Astrocyte (in vitro differentiated cells and primary cell): ENCODE measurements around the gene TP53RK. TPM values are rescaled to one million over a fixed set of nuclear protein-coding genes. Genes with fewer than 3 reads are reported as not detected.

Experiments used
- DNase-seq: peaks from one replicate; pipeline ENCODE4 v3.0.0-alpha.2; 2010; ENCODE audit warnings: low read depth
- FAIRE-seq: peaks from 2 replicates; lab custom pipeline; 2011; peaks lifted over from hg19 to GRCh38; lab: Jason Lieb, UNC
- H2AFZ ChIP-seq: 2 replicates; pipeline ENCODE4 v1.6.0; 2012; ENCODE audit warnings: low read depth, low read length, inconsistent platforms
- H3K27ac ChIP-seq: 2 replicates; pipeline ENCODE4 v1.5.1; 2011; ENCODE audit warnings: low read depth, low read length, inconsistent platforms
- H3K27me3 ChIP-seq: 2 replicates; pipeline ENCODE4 v1.6.0; 2011; ENCODE audit warnings: low read length, inconsistent platforms; ENCODE audit not compliant: insufficient read depth
- H3K36me3 ChIP-seq: 2 replicates; pipeline ENCODE4 v1.5.1; 2011; ENCODE audit warnings: low read length, inconsistent platforms; ENCODE audit not compliant: insufficient read depth
- H3K4me1 ChIP-seq: 2 replicates; pipeline ENCODE4 v1.5.1; 2011; ENCODE audit warnings: low read length, inconsistent platforms; ENCODE audit not compliant: insufficient read depth
- H3K4me2 ChIP-seq: 2 replicates; pipeline ENCODE4 v1.6.0; 2012; ENCODE audit warnings: low read length, inconsistent platforms
- H3K4me3 ChIP-seq: 2 replicates; pipeline ENCODE4 v1.5.1; 2011; ENCODE audit warnings: low read depth, mild to moderate bottlenecking, low read length, inconsistent platforms; ENCODE audit not compliant: insufficient read depth
- H3K79me2 ChIP-seq: 2 replicates; pipeline ENCODE4 v1.6.0; 2012; ENCODE audit warnings: mild to moderate bottlenecking, low read length, inconsistent platforms; ENCODE audit not compliant: insufficient read depth
- H3K9ac ChIP-seq: 2 replicates; pipeline ENCODE4 v1.6.0; 2012; ENCODE audit warnings: mild to moderate bottlenecking, low read length, inconsistent platforms
- H3K9me3 ChIP-seq: 2 replicates; pipeline ENCODE4 v1.5.1; 2012; ENCODE audit warnings: low read depth, mild to moderate bottlenecking, low read length, inconsistent platforms; ENCODE audit not compliant: insufficient read depth
- H4K20me1 ChIP-seq: 2 replicates; pipeline ENCODE4 v1.6.0; 2012; ENCODE audit warnings: low read length, inconsistent platforms; ENCODE audit not compliant: insufficient read depth
- H3K27ac Mint-ChIP-seq: one replicate; pipeline ENCODE4 v1.8.0; 2021; ENCODE audit warnings: mild to moderate bottlenecking, mixed read lengths; ENCODE audit not compliant: unreplicated experiment
- H3K27me3 Mint-ChIP-seq: one replicate; pipeline ENCODE4 v1.8.0; 2021; ENCODE audit warnings: low read depth, mixed read lengths; ENCODE audit not compliant: unreplicated experiment
- H3K36me3 Mint-ChIP-seq: one replicate; pipeline ENCODE4 v1.8.0; 2021; ENCODE audit warnings: low read depth, mixed read lengths; ENCODE audit not compliant: unreplicated experiment
- H3K4me1 Mint-ChIP-seq: one replicate; pipeline ENCODE4 v1.8.0; 2021; ENCODE audit warnings: low read depth, mixed read lengths; ENCODE audit not compliant: unreplicated experiment
- H3K4me3 Mint-ChIP-seq: one replicate; pipeline ENCODE4 v1.8.0; 2021; ENCODE audit warnings: mild to moderate bottlenecking, moderate library complexity, mixed read lengths; ENCODE audit not compliant: unreplicated experiment
- H3K9me3 Mint-ChIP-seq: one replicate; pipeline ENCODE4 v1.8.0; 2021; ENCODE audit warnings: mild to moderate bottlenecking, mixed read lengths; ENCODE audit not compliant: unreplicated experiment
- CTCF ChIP-seq: IDR thresholded peaks from 2 replicates; pipeline ENCODE4 v1.5.1; 2011; ENCODE audit warnings: low read depth, mild to moderate bottlenecking, inconsistent platforms, low read length, moderate library complexity; ENCODE audit not compliant: insufficient read depth
- EZH2 ChIP-seq: IDR thresholded peaks from 2 replicates; pipeline ENCODE4 v1.6.1; 2012; ENCODE audit warnings: mild to moderate bottlenecking, low read length, inconsistent platforms; ENCODE audit not compliant: insufficient read depth
- total RNA-seq: library from RNA; stranded (reverse); gene quantifications from 2 replicates; pipeline ENCODE4 v1.2.1, GENCODE V29; 2021

Gene TP53RK
- total RNA-seq, 1 donor from 2014 or later = 16.0 TPM

- DNase-seq (no peak), FAIRE-seq (no peak)
- Mint-ChIP-seq H3K36me3 (peaks cover 6% of the 10 kb centered on the region), H3K4me3 (no peak overlapping the region), H3K27ac (no peak overlapping the region), H3K9me3 (peaks cover 7% of the 10 kb centered on the region), H3K4me1 (peaks cover 13% of the 10 kb centered on the region), H3K27me3 (peaks cover 2% of the 10 kb centered on the region)
- H3K27me3 ChIP-seq = peaks cover 2% of the 10 kb centered on the region
- H3K27ac ChIP-seq = no peak overlapping the region
- TF ChIP-seq EZH2 = no peak
- no peak overlapping the region for H3K4me3 ChIP-seq
- H3K36me3 ChIP-seq = no peaks in the 10 kb centered on the region
- H3K4me1 ChIP-seq = no peaks in the 10 kb centered on the region
- H3K9me3 ChIP-seq = no peaks in the 10 kb centered on the region
- no peaks in the 10 kb centered on the region for H4K20me1 ChIP-seq
- H3K79me2 ChIP-seq = no peaks in the 10 kb centered on the region
- H3K4me2 ChIP-seq = no peak overlapping the region
- H3K9ac ChIP-seq = no peak overlapping the region
- no peak overlapping the region for H2AFZ ChIP-seq
These were observed 11.2 kb upstream of the TP53RK start for GRCh38 chr20:46700481-46700880.

- H3K79me2 ChIP-seq = no peaks in the 10 kb centered on the region
- H3K27me3 ChIP-seq = peaks cover 2% of the 10 kb centered on the region
- Mint-ChIP-seq H3K9me3 (peaks cover 7% of the 10 kb centered on the region), H3K27me3 (peaks cover 2% of the 10 kb centered on the region), H3K36me3 (peaks cover 6% of the 10 kb centered on the region), H3K4me3 (no peak overlapping the region), H3K27ac (no peak overlapping the region), H3K4me1 (peaks cover 14% of the 10 kb centered on the region)
- no peak for DNase-seq
- H3K4me2 ChIP-seq = no peak overlapping the region
- H3K9me3 ChIP-seq = no peaks in the 10 kb centered on the region
- no peak overlapping the region for H2AFZ ChIP-seq
- H4K20me1 ChIP-seq = no peaks in the 10 kb centered on the region
- no peak for FAIRE-seq
- no peaks in the 10 kb centered on the region for H3K36me3 ChIP-seq
- TF ChIP-seq CTCF (peak; percentile 69), EZH2 (no peak)
- H3K4me3 ChIP-seq = no peak overlapping the region
- H3K27ac ChIP-seq = no peak overlapping the region
- no peaks in the 10 kb centered on the region for H3K4me1 ChIP-seq
- no peak overlapping the region for H3K9ac ChIP-seq
These were observed 10.6 kb upstream of the TP53RK start for GRCh38 chr20:46699651-46700359.

DNA sequence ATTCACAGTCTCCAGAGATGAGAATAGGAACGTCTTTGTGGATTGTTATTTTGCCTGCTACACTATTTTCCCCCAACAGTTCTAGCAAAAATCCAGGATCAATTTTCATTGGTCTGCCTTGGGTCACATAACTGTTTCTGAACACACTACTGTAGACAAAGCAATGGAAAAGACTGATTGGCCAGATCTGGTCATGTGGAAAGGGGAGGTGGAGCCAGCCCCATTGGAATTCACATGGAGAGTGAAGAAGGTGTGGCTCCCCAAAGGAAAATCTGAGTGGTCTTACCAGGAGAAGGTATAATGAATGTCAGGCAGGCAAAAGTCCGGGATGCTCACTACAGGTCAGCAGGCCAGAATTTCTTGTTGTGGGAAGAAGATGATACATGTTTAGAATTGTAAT lies 9.5 kb upstream of the TP53RK start:
- Mint-ChIP-seq H3K27ac (no peak overlapping the region), H3K27me3 (peaks cover 2% of the 10 kb centered on the region), H3K9me3 (peaks cover 7% of the 10 kb centered on the region), H3K4me1 (peaks cover 14% of the 10 kb centered on the region), H3K36me3 (peaks cover 6% of the 10 kb centered on the region), H3K4me3 (no peak overlapping the region)
- Histone ChIP-seq H3K9ac (no peak overlapping the region), H3K36me3 (no peaks in the 10 kb centered on the region), H4K20me1 (no peaks in the 10 kb centered on the region), H3K27me3 (peaks cover 2% of the 10 kb centered on the region), H3K27ac (no peak overlapping the region), H3K4me2 (no peak overlapping the region), H3K4me3 (no peak overlapping the region), H2AFZ (no peak overlapping the region), H3K9me3 (no peaks in the 10 kb centered on the region), H3K4me1 (no peaks in the 10 kb centered on the region), H3K79me2 (no peaks in the 10 kb centered on the region)
- no peak for TF ChIP-seq CTCF
- TF ChIP-seq EZH2 = no peak
- no peak for FAIRE-seq
- no peak for DNase-seq
